ENCODE measurements around the gene PLEKHD1.
A peak's percentile ranks its signal among the peaks of the same experiment; 100 is the strongest.

DNA sequence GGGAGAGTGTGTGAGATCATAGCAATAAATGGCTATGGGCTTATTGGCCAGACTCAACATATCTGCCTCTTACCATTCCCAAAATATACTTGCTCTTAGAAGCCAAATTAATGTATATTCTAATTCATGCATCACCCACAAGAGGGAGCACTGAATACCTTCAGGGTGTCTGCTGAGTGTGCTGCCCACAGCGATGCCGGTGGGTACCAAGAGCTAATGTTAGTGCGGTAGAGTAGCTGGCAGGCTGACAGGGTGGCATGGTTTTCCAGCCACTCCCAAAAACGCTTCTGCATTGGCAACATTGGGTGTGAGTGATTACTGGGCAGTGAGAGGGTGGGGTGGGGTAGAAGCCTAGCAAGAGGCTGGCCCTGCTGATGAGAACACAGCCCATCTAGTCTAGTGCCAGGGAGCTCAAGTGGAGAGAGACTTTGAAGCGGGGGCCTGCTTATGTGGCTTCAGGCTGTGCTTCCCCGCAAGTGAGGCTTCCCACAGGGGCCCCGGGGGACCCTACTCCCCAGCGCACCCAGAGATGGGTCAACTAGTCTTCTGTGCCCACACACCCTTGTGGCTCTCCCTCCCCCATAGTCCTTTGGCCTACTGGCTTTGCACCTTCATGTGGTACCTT lies 9.2 kb upstream of the PLEKHD1 start:
- no peak for TF ChIP-seq BACH1 (IDR thresholded peaks at IDR 0.05; ENCODE audit: low read length)
- no peak for TF ChIP-seq EP300 (IDR thresholded peaks at IDR 0.05; ENCODE audit: borderline replicate concordance in 1 of 2, low read depth in 2 of 2, low read length in 2 of 2)
- no peak for TF ChIP-seq HDAC6 (IDR thresholded peaks at IDR 0.05; ENCODE audit: low read depth, low read length)
- TF ChIP-seq, protein P1, sequence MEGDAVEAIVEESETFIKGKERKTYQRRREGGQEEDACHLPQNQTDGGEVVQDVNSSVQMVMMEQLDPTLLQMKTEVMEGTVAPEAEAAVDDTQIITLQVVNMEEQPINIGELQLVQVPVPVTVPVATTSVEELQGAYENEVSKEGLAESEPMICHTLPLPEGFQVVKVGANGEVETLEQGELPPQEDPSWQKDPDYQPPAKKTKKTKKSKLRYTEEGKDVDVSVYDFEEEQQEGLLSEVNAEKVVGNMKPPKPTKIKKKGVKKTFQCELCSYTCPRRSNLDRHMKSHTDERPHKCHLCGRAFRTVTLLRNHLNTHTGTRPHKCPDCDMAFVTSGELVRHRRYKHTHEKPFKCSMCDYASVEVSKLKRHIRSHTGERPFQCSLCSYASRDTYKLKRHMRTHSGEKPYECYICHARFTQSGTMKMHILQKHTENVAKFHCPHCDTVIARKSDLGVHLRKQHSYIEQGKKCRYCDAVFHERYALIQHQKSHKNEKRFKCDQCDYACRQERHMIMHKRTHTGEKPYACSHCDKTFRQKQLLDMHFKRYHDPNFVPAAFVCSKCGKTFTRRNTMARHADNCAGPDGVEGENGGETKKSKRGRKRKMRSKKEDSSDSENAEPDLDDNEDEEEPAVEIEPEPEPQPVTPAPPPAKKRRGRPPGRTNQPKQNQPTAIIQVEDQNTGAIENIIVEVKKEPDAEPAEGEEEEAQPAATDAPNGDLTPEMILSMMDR (IDR thresholded peaks at IDR 0.05; ENCODE audit: control extremely low read depth in 1 of 3, insufficient read depth in 1 of 3, low read depth in 1 of 3, low read length in 3 of 3), result peak; percentile 40 to 57 (median 45); a peak in 3 of 4 replicates
- TF ChIP-seq SRF (IDR thresholded peaks at IDR 0.05; ENCODE audit: low read depth, low read length), result no peak
- no peak for TF ChIP-seq RFX5 (IDR thresholded peaks at IDR 0.05; ENCODE audit: borderline replicate concordance, low read depth, low read length)
- TF ChIP-seq, protein P2, sequence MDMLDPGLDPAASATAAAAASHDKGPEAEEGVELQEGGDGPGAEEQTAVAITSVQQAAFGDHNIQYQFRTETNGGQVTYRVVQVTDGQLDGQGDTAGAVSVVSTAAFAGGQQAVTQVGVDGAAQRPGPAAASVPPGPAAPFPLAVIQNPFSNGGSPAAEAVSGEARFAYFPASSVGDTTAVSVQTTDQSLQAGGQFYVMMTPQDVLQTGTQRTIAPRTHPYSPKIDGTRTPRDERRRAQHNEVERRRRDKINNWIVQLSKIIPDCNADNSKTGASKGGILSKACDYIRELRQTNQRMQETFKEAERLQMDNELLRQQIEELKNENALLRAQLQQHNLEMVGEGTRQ (IDR thresholded peaks at IDR 0.05; ENCODE audit: low read length), result no peak
- no peak for TF ChIP-seq SIN3A (conservative IDR thresholded peaks at IDR 0.05 in 1 of 2, IDR thresholded peaks at IDR 0.05 in 1 of 2; ENCODE audit: low read depth in 1 of 2, low read length in 2 of 2)
- TF ChIP-seq EGR1 (IDR thresholded peaks at IDR 0.05; ENCODE audit: borderline replicate concordance, low read depth, low read length), result no peak
- TF ChIP-seq EZH2 (IDR thresholded peaks at IDR 0.05; ENCODE audit: low read depth, low read length, severe bottlenecking), result no peak
- TF ChIP-seq KDM1A (IDR thresholded peaks at IDR 0.05; ENCODE audit: borderline replicate concordance, low read length), result no peak
- no peak for TF ChIP-seq BCL11A (IDR thresholded peaks at IDR 0.05; ENCODE audit: low read depth in 2 of 2, low read length in 2 of 2)
- TF ChIP-seq POLR2AphosphoS5 (IDR thresholded peaks at IDR 0.05; ENCODE audit: low read depth, low read length), result no peak
- TF ChIP-seq POLR2A (IDR thresholded peaks at IDR 0.05; ENCODE audit: control extremely low read depth in 1 of 2, low read depth in 2 of 2, low read length in 2 of 2), result no peak
